HEK293 (cell line): Measurements from ENCODE around the gene CCDC9B.

Experiments used
- CTCF ChIA-PET: fragments of 350-600 bp; formaldehyde crosslinking; extraction: SDS; loops from one replicate; lab custom pipeline; 2021; ENCODE audit warnings: antibody characterized with exemption; lab: Yijun Ruan, JAX
- POLR2A ChIA-PET: fragments of 300-600 bp; formaldehyde crosslinking; extraction: SDS; loops from one replicate; lab custom pipeline; 2020; ENCODE audit warnings: antibody characterized with exemption, inconsistent platforms; lab: Yijun Ruan, JAX
- H3K27ac ChIP-seq: fragments of 200-500 bp; sonication (Bioruptor generic); 2 replicates; pipeline ENCODE4 v1.5.1; 2014; ENCODE audit warnings: low read depth, low read length, control low read depth, inconsistent platforms; ENCODE audit errors: extremely low read depth
- H3K36me3 ChIP-seq, 2 experiments: fragments of 200-500 bp in 1 of 2; sonication (Bioruptor generic) in 1 of 2; 1 replicate in 1 of 2; 2 replicates in 1 of 2; pipeline ENCODE4 v1.5.1; 2014 to 2017; ENCODE audit warnings: inconsistent platforms in 2 of 2, low read length in 2 of 2; ENCODE audit not compliant: control insufficient read depth in 2 of 2, insufficient read depth in 1 of 2
- H3K4me1 ChIP-seq: fragments of 200-500 bp; sonication (Bioruptor generic); 2 replicates; pipeline ENCODE4 v1.5.1; 2014; ENCODE audit warnings: mild to moderate bottlenecking, low read length, inconsistent platforms; ENCODE audit not compliant: control insufficient read depth, insufficient read depth
- H3K4me3 ChIP-seq: 2 replicates; pipeline ENCODE4 v1.5.1; 2011; ENCODE audit warnings: low read depth, mild to moderate bottlenecking, control low read depth, low read length, moderate library complexity
- H3K9me3 ChIP-seq: fragments of 200-500 bp; sonication (Bioruptor generic); 2 replicates; pipeline ENCODE4 v1.5.1; 2014; ENCODE audit warnings: low read depth, low read length, inconsistent platforms; ENCODE audit not compliant: control insufficient read depth, insufficient read depth
- ATF2 ChIP-seq: fragments of 450-650 bp; formaldehyde crosslinking; IDR thresholded peaks from 2 replicates; pipeline ENCODE4 v1.5.1; 2016; ENCODE audit warnings: missing biosample characterization, missing genetic modification characterization, low read depth
- BCL11A ChIP-seq: fragments of 450-650 bp; formaldehyde crosslinking; IDR thresholded peaks from 2 replicates; pipeline ENCODE4 v1.5.1; 2016; ENCODE audit warnings: low read depth, missing biosample characterization, missing genetic modification characterization
- INSM2 ChIP-seq: fragments of 450-650 bp; formaldehyde crosslinking; IDR thresholded peaks from 2 replicates; pipeline ENCODE4 v1.5.1; 2016; ENCODE audit warnings: missing biosample characterization, missing genetic modification characterization
- KLF10 ChIP-seq: fragments of 450-650 bp; IDR thresholded peaks from 2 replicates; pipeline ENCODE4 v1.5.1; 2018; ENCODE audit warnings: missing biosample characterization, mild to moderate bottlenecking, missing genetic modification characterization
- MEIS1 ChIP-seq: sonication (generic); formaldehyde crosslinking; IDR thresholded peaks from 2 replicates; pipeline ENCODE4 v1.8.1; 2022; ENCODE audit warnings: missing genetic modification reagents, mild to moderate bottlenecking, borderline replicate concordance
- MYNN ChIP-seq: fragments of 450-650 bp; formaldehyde crosslinking; IDR thresholded peaks from 2 replicates; pipeline ENCODE4 v1.5.1; 2016; ENCODE audit warnings: missing biosample characterization, missing genetic modification characterization, borderline replicate concordance
- ZBTB21 ChIP-seq: fragments of 450-650 bp; formaldehyde crosslinking; IDR thresholded peaks from 2 replicates; pipeline ENCODE4 v1.5.1; 2017; ENCODE audit warnings: missing biosample characterization, missing genetic modification characterization
- ZNF112 ChIP-seq: fragments of 450-650 bp; formaldehyde crosslinking; IDR thresholded peaks from 2 replicates; pipeline ENCODE4 v1.5.0; 2017; ENCODE audit warnings: missing biosample characterization, missing genetic modification characterization
- ZNF132 ChIP-seq: fragments of 450-650 bp; formaldehyde crosslinking; IDR thresholded peaks from 2 replicates; pipeline ENCODE4 v1.5.1; 2017; ENCODE audit warnings: missing biosample characterization, missing genetic modification characterization, borderline replicate concordance
- ZNF138 ChIP-seq: fragments of 450-650 bp; formaldehyde crosslinking; IDR thresholded peaks from 2 replicates; pipeline ENCODE4 v1.5.1; 2016; ENCODE audit warnings: missing biosample characterization, missing genetic modification characterization, borderline replicate concordance
- ZNF155 ChIP-seq: fragments of 450-650 bp; formaldehyde crosslinking; IDR thresholded peaks from 2 replicates; pipeline ENCODE4 v1.5.1; 2016; ENCODE audit warnings: missing biosample characterization, missing genetic modification characterization
- ZNF214 ChIP-seq: fragments of 450-650 bp; formaldehyde crosslinking; IDR thresholded peaks from 2 replicates; pipeline ENCODE4 v1.5.1; 2017; ENCODE audit warnings: missing biosample characterization, mild to moderate bottlenecking, missing genetic modification characterization, borderline replicate concordance
- ZNF248 ChIP-seq: fragments of 450-650 bp; formaldehyde crosslinking; IDR thresholded peaks from 2 replicates; pipeline ENCODE4 v1.5.1; 2017; ENCODE audit warnings: missing biosample characterization, missing genetic modification characterization
- ZNF311 ChIP-seq: fragments of 450-650 bp; formaldehyde crosslinking; IDR thresholded peaks from 2 replicates; pipeline ENCODE4 v1.5.1; 2017; ENCODE audit warnings: missing biosample characterization, missing genetic modification characterization, borderline replicate concordance
- ZNF354C ChIP-seq: fragments of 450-650 bp; formaldehyde crosslinking; IDR thresholded peaks from 2 replicates; pipeline ENCODE4 v1.5.1; 2016; ENCODE audit warnings: missing biosample characterization, missing genetic modification characterization, low read depth, borderline replicate concordance
- ZNF37A ChIP-seq: fragments of 450-650 bp; IDR thresholded peaks from 2 replicates; pipeline ENCODE4 v1.5.1; 2018; ENCODE audit warnings: missing biosample characterization, missing genetic modification characterization
- ZNF449 ChIP-seq: fragments of 450-650 bp; formaldehyde crosslinking; IDR thresholded peaks from 2 replicates; pipeline ENCODE4 v1.5.1; 2017; ENCODE audit warnings: missing biosample characterization, mild to moderate bottlenecking, missing genetic modification characterization, moderate library complexity
- ZNF521 ChIP-seq: fragments of 450-650 bp; formaldehyde crosslinking; IDR thresholded peaks from 2 replicates; pipeline ENCODE4 v1.5.1; 2017; ENCODE audit warnings: missing biosample characterization, mild to moderate bottlenecking, missing genetic modification characterization
- ZNF529 ChIP-seq: fragments of 450-650 bp; formaldehyde crosslinking; IDR thresholded peaks from 2 replicates; pipeline ENCODE4 v1.5.1; 2017; ENCODE audit warnings: missing genetic modification characterization, missing biosample characterization; ENCODE audit not compliant: insufficient replicate concordance
- ZNF585B ChIP-seq: fragments of 450-650 bp; formaldehyde crosslinking; IDR thresholded peaks from 2 replicates; pipeline ENCODE4 v1.5.1; 2016; ENCODE audit warnings: missing biosample characterization, missing genetic modification characterization
- ZNF610 ChIP-seq: fragments of 450-650 bp; formaldehyde crosslinking; IDR thresholded peaks from 2 replicates; pipeline ENCODE4 v1.5.1; 2016; ENCODE audit warnings: missing biosample characterization, missing genetic modification characterization, borderline replicate concordance
- ZNF629 ChIP-seq: fragments of 450-650 bp; formaldehyde crosslinking; IDR thresholded peaks from 2 replicates; pipeline ENCODE4 v1.5.1; 2017; ENCODE audit warnings: missing biosample characterization, missing genetic modification characterization
- ZNF639 ChIP-seq: fragments of 450-650 bp; formaldehyde crosslinking; IDR thresholded peaks from 2 replicates; pipeline ENCODE4 v1.5.1; 2016; ENCODE audit warnings: missing biosample characterization, missing genetic modification characterization
- ZNF677 ChIP-seq: fragments of 450-650 bp; IDR thresholded peaks from 2 replicates; pipeline ENCODE4 v1.5.0; 2018; ENCODE audit warnings: missing biosample characterization, mild to moderate bottlenecking, missing genetic modification characterization, moderate library complexity
- ZNF777 ChIP-seq: fragments of 450-650 bp; formaldehyde crosslinking; IDR thresholded peaks from 2 replicates; pipeline ENCODE4 v1.5.1; 2017; ENCODE audit warnings: missing biosample characterization, missing genetic modification characterization, borderline replicate concordance
- ZNF843 ChIP-seq: fragments of 450-650 bp; formaldehyde crosslinking; IDR thresholded peaks from 2 replicates; pipeline ENCODE4 v1.5.1; 2016; ENCODE audit warnings: missing biosample characterization, missing genetic modification characterization

The CCDC9B gene

GRCh38 chr15:40331026-40331425, 9.7 kb downstream of the CCDC9B start:
- CTCF ChIA-PET = interaction anchor here (1.8 kb wide), 1 partner anchor 13 kb away, joined by 3 read pairs; no protein-coding TSS in a partner anchor
- POLR2A ChIA-PET = no interaction called here
- Histone ChIP-seq H3K9me3 (no peaks in the 10 kb centered on the region), H3K4me3 (no peak overlapping the region), H3K27ac (no peak overlapping the region), H3K36me3 (peaks cover 0 to 6% of the 10 kb centered on the region in 2 experiments; a peak in 1 of 3 replicates), H3K4me1 (no peaks in the 10 kb centered on the region)
- no peak for TF ChIP-seq ZNF677 (tag by site-specific recombination)
- TF ChIP-seq ATF2 (tag by site-specific recombination) = no peak
- no peak for TF ChIP-seq ZNF311 (tag by site-specific recombination)
- no peak for TF ChIP-seq ZNF112 (tag by site-specific recombination)
- no peak for TF ChIP-seq ZNF248 (tag by site-specific recombination)
- no peak for TF ChIP-seq ZNF155 (tag by site-specific recombination)
- no peak for TF ChIP-seq ZNF214 (tag by site-specific recombination)
- TF ChIP-seq ZNF354C (tag by site-specific recombination) = no peak
- TF ChIP-seq BCL11A (tag by site-specific recombination) = no peak
- no peak for TF ChIP-seq ZBTB21
- TF ChIP-seq ZNF843 (tag by site-specific recombination) = no peak
- no peak for TF ChIP-seq MYNN (tag by site-specific recombination)
- TF ChIP-seq ZNF521 = no peak
- no peak for TF ChIP-seq ZNF585B (tag by site-specific recombination)

GRCh38 chr15:40330368-40330836, 10.3 kb downstream of the CCDC9B start:
- no peak overlapping the region for H3K4me3 ChIP-seq

GRCh38 chr15:40329804-40330203, 10.9 kb downstream of the CCDC9B start:
- H3K9me3 ChIP-seq = no peaks in the 10 kb centered on the region
- H3K36me3 ChIP-seq = peaks cover 0 to 10% of the 10 kb centered on the region in 2 experiments; a peak in 1 of 3 replicates
- H3K4me3 ChIP-seq = no peak overlapping the region
- ChIA-PET POLR2A (no interaction called here), CTCF (interaction anchor here (1.8 to 5.5 kb wide), 2 partner anchors 9 to 14 kb away, joined by 3 to 82 read pairs; no protein-coding TSS in a partner anchor)
- no peak overlapping the region for H3K27ac ChIP-seq
- 0 out of 2 replicates have a peak, but pooled peaks cover 3% of the 10 kb centered on the region for H3K4me1 ChIP-seq
- TF ChIP-seq ZNF610 (tag by site-specific recombination) = no peak
- TF ChIP-seq ZNF777 (tag by site-specific recombination) = no peak
- TF ChIP-seq INSM2 = no peak
- TF ChIP-seq KLF10 (tag by site-specific recombination) = no peak
- no peak for TF ChIP-seq ZNF37A (tag by site-specific recombination)
- no peak for TF ChIP-seq ZNF138
- no peak for TF ChIP-seq MEIS1 (CRISPR knock-in tag)
- no peak for TF ChIP-seq ZNF629
- no peak for TF ChIP-seq ZNF639 (tag by site-specific recombination)
- TF ChIP-seq ZNF132 (tag by site-specific recombination) = no peak

More at GRCh38 chr15:40330368-40330836, 10.3 kb downstream of the CCDC9B start:
- Histone ChIP-seq H3K4me1 (no peaks in the 10 kb centered on the region), H3K27ac (no peak overlapping the region), H3K9me3 (no peaks in the 10 kb centered on the region), H3K36me3 (peaks cover 0 to 9% of the 10 kb centered on the region in 2 experiments; a peak in 1 of 3 replicates)
- ChIA-PET POLR2A (no interaction called here), CTCF (interaction anchor here (1.8 kb wide), 1 partner anchor 14 kb away, joined by 3 read pairs; no protein-coding TSS in a partner anchor)
- TF ChIP-seq ZNF449 (tag by site-specific recombination) (no peak), ZNF529 (tag by site-specific recombination) (no peak), ZNF311 (tag by site-specific recombination) (no peak)
- TF ChIP-seq, all 188 proteins: peak for 0
